Measurements from ENCODE around the gene EPHB2. TPM values are rescaled to one million over a fixed set of nuclear protein-coding genes. Genes with fewer than 3 reads are reported as not detected.

Gene EPHB2
- total and polyA plus RNA-seq, 2 of the 13 experiments (the other 11 are each of a cell fraction or from before 2014, with no cell fraction given), result 0.03 to 0.11 TPM

DNA sequence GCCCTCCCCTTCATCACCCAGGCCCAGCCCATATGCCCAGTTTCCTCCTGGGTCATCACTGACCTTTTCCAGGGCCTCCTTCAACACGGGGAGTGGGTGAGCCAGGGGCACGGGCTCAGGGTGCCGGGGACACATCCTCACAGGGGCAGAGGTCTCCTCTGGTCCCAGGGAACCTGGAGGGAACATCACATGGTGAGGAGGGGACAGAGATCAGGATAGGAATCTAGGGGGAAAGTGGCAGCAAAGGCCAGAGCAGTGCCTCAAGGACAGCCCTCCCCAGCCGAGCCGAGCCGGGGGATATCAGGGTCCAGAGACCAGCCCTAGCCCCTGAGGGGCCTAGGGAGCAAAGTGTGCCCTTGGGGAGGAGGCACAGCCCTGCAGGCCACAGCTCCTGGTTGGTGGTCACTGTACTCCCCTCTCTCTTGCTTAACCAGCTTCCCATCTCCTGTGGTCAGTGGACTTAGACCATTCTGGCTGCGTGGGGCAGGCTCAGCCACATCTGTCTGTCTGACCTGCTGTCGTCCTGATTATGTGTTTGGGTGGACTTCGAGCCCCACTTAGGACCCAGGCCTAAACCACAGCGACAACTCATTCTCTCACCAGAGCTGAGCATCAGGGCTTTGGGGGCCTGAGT lies 252.5 kb downstream of the EPHB2 start (continued):
- TF ChIP-seq, protein P1, sequence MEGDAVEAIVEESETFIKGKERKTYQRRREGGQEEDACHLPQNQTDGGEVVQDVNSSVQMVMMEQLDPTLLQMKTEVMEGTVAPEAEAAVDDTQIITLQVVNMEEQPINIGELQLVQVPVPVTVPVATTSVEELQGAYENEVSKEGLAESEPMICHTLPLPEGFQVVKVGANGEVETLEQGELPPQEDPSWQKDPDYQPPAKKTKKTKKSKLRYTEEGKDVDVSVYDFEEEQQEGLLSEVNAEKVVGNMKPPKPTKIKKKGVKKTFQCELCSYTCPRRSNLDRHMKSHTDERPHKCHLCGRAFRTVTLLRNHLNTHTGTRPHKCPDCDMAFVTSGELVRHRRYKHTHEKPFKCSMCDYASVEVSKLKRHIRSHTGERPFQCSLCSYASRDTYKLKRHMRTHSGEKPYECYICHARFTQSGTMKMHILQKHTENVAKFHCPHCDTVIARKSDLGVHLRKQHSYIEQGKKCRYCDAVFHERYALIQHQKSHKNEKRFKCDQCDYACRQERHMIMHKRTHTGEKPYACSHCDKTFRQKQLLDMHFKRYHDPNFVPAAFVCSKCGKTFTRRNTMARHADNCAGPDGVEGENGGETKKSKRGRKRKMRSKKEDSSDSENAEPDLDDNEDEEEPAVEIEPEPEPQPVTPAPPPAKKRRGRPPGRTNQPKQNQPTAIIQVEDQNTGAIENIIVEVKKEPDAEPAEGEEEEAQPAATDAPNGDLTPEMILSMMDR (CRISPR knock-in tag; IDR thresholded peaks at IDR 0.05), result no peak; the same call in 1 of the 2 replicates
- TF ChIP-seq, protein P2, sequence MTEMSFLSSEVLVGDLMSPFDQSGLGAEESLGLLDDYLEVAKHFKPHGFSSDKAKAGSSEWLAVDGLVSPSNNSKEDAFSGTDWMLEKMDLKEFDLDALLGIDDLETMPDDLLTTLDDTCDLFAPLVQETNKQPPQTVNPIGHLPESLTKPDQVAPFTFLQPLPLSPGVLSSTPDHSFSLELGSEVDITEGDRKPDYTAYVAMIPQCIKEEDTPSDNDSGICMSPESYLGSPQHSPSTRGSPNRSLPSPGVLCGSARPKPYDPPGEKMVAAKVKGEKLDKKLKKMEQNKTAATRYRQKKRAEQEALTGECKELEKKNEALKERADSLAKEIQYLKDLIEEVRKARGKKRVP (CRISPR knock-in tag; IDR thresholded peaks at IDR 0.05), result no peak
- TF ChIP-seq ZNF660 (CRISPR knock-in tag; IDR thresholded peaks at IDR 0.05; ENCODE audit: borderline replicate concordance, low read depth) (no peak), PRPF4 (IDR thresholded peaks at IDR 0.05; ENCODE audit: low read depth, low read length, poor library complexity, severe bottlenecking) (no peak), KLF13 (CRISPR knock-in tag; IDR thresholded peaks at IDR 0.05) (no peak), HNF4G (IDR thresholded peaks at IDR 0.05; ENCODE audit: borderline replicate concordance, low read depth, low read length) (peak; percentile 97), HNF4G (CRISPR knock-in tag; IDR thresholded peaks at IDR 0.05; ENCODE audit: borderline replicate concordance, low read depth) (peak; percentile 96), SMARCE1 (IDR thresholded peaks at IDR 0.05; ENCODE audit: borderline replicate concordance) (no peak), FOXJ3 (CRISPR knock-in tag; IDR thresholded peaks at IDR 0.05; ENCODE audit: borderline replicate concordance) (no peak), NCOA5 (CRISPR knock-in tag; IDR thresholded peaks at IDR 0.05) (no peak), DR1 (CRISPR knock-in tag; IDR thresholded peaks at IDR 0.05) (no peak; the same call in 1 of the 2 replicates), ZFP1 (CRISPR knock-in tag; IDR thresholded peaks at IDR 0.05) (no peak), NR3C1 (CRISPR knock-in tag; IDR thresholded peaks at IDR 0.05) (no peak), ZSCAN22 (CRISPR knock-in tag; IDR thresholded peaks at IDR 0.05) (no peak), TRIM24 (CRISPR knock-in tag; IDR thresholded peaks at IDR 0.05) (peak; percentile 69; the same call in 1 of the 2 replicates), CBX5 (CRISPR knock-in tag; IDR thresholded peaks at IDR 0.05; ENCODE audit: borderline replicate concordance) (no peak), ZFP62 (CRISPR knock-in tag; IDR thresholded peaks at IDR 0.05) (no peak), STAT5B (CRISPR knock-in tag; IDR thresholded peaks at IDR 0.05) (no peak), KLF11 (CRISPR knock-in tag; IDR thresholded peaks at IDR 0.05) (no peak), NFKB2 (CRISPR knock-in tag; IDR thresholded peaks at IDR 0.05; ENCODE audit: borderline replicate concordance) (no peak), ZC3H13 (CRISPR knock-in tag; IDR thresholded peaks at IDR 0.05) (no peak), ZNF614 (CRISPR knock-in tag; IDR thresholded peaks at IDR 0.05; ENCODE audit: borderline replicate concordance) (no peak), ZNF556 (CRISPR knock-in tag; IDR thresholded peaks at IDR 0.05; ENCODE audit: borderline replicate concordance) (no peak), KAT8 (CRISPR knock-in tag; IDR thresholded peaks at IDR 0.05) (no peak), ZNF746 (CRISPR knock-in tag; IDR thresholded peaks at IDR 0.05) (peak; percentile 95), TMF1 (CRISPR knock-in tag; IDR thresholded peaks at IDR 0.05; ENCODE audit: low read depth) (peak; percentile 75), AGO1 (IDR thresholded peaks at IDR 0.05; ENCODE audit: low read depth, low read length, poor library complexity, severe bottlenecking) (no peak)
- TF ChIP-seq, protein P3, sequence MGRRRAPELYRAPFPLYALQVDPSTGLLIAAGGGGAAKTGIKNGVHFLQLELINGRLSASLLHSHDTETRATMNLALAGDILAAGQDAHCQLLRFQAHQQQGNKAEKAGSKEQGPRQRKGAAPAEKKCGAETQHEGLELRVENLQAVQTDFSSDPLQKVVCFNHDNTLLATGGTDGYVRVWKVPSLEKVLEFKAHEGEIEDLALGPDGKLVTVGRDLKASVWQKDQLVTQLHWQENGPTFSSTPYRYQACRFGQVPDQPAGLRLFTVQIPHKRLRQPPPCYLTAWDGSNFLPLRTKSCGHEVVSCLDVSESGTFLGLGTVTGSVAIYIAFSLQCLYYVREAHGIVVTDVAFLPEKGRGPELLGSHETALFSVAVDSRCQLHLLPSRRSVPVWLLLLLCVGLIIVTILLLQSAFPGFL (CRISPR knock-in tag; IDR thresholded peaks at IDR 0.05), result no peak

Data from HepG2 (cell line).